GM10266 (cell line): Measurements from ENCODE around the gene PCAT7.
"Not testable (repeated sequence)": the region's sequence is repeated elsewhere in the genome, so short reads cannot be mapped to it uniquely, and the experiment has no call there.

ENCODE experiments used
- DNase-seq: peaks from one replicate; pipeline ENCODE4 v3.0.0; 2012; ENCODE audit errors: extremely low spot score
- CTCF ChIP-seq: IDR thresholded peaks from 2 replicates; pipeline ENCODE4 v1.5.1; 2012; ENCODE audit warnings: mild to moderate bottlenecking, low read depth; ENCODE audit not compliant: control insufficient read depth, insufficient read depth; ENCODE audit errors: missing control alignments

PCAT7 gene

GRCh38 chr9:94577036-94577435 is 22.2 kb downstream of the PCAT7 start:
- TF ChIP-seq CTCF, result no peak
- DNase-seq, result no peak

- no peak for TF ChIP-seq CTCF
- no peak for DNase-seq
These were observed 22.7 kb downstream of the PCAT7 start for GRCh38 chr9:94577571-94577970.

- no peak for DNase-seq
These were observed 26.8 kb downstream of the PCAT7 start for GRCh38 chr9:94581728-94582127.

GRCh38 chr9:94584555-94584954 is 29.7 kb downstream of the PCAT7 start:
- DNase-seq, result no peak
- TF ChIP-seq CTCF, result no peak

More at GRCh38 chr9:94581728-94582127, 26.8 kb downstream of the PCAT7 start:
- TF ChIP-seq CTCF, result no peak

GRCh38 chr9:94586316-94586715 is 31.4 kb downstream of the PCAT7 start:
- no peak for DNase-seq
- no peak for TF ChIP-seq CTCF

GRCh38 chr9:94586814-94587213 is 31.9 kb downstream of the PCAT7 start:
- DNase-seq, result no peak
- TF ChIP-seq CTCF, result no peak

GRCh38 chr9:94588681-94589080 is 33.8 kb downstream of the PCAT7 start:
- no peak for TF ChIP-seq CTCF
- no peak for DNase-seq

GRCh38 chr9:94591046-94591545 is 36.2 kb downstream of the PCAT7 start:
- DNase-seq, result not testable (repeated sequence)
